Measurements from ENCODE around the gene ATRX.
A peak's percentile ranks its signal among the peaks of the same experiment; 100 is the strongest.
"Not testable (repeated sequence)": the region's sequence is repeated elsewhere in the genome, so short reads cannot be mapped to it uniquely, and the experiment has no call there.

ATRX gene, protein sequence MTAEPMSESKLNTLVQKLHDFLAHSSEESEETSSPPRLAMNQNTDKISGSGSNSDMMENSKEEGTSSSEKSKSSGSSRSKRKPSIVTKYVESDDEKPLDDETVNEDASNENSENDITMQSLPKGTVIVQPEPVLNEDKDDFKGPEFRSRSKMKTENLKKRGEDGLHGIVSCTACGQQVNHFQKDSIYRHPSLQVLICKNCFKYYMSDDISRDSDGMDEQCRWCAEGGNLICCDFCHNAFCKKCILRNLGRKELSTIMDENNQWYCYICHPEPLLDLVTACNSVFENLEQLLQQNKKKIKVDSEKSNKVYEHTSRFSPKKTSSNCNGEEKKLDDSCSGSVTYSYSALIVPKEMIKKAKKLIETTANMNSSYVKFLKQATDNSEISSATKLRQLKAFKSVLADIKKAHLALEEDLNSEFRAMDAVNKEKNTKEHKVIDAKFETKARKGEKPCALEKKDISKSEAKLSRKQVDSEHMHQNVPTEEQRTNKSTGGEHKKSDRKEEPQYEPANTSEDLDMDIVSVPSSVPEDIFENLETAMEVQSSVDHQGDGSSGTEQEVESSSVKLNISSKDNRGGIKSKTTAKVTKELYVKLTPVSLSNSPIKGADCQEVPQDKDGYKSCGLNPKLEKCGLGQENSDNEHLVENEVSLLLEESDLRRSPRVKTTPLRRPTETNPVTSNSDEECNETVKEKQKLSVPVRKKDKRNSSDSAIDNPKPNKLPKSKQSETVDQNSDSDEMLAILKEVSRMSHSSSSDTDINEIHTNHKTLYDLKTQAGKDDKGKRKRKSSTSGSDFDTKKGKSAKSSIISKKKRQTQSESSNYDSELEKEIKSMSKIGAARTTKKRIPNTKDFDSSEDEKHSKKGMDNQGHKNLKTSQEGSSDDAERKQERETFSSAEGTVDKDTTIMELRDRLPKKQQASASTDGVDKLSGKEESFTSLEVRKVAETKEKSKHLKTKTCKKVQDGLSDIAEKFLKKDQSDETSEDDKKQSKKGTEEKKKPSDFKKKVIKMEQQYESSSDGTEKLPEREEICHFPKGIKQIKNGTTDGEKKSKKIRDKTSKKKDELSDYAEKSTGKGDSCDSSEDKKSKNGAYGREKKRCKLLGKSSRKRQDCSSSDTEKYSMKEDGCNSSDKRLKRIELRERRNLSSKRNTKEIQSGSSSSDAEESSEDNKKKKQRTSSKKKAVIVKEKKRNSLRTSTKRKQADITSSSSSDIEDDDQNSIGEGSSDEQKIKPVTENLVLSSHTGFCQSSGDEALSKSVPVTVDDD (N-terminal part only)

DNA sequence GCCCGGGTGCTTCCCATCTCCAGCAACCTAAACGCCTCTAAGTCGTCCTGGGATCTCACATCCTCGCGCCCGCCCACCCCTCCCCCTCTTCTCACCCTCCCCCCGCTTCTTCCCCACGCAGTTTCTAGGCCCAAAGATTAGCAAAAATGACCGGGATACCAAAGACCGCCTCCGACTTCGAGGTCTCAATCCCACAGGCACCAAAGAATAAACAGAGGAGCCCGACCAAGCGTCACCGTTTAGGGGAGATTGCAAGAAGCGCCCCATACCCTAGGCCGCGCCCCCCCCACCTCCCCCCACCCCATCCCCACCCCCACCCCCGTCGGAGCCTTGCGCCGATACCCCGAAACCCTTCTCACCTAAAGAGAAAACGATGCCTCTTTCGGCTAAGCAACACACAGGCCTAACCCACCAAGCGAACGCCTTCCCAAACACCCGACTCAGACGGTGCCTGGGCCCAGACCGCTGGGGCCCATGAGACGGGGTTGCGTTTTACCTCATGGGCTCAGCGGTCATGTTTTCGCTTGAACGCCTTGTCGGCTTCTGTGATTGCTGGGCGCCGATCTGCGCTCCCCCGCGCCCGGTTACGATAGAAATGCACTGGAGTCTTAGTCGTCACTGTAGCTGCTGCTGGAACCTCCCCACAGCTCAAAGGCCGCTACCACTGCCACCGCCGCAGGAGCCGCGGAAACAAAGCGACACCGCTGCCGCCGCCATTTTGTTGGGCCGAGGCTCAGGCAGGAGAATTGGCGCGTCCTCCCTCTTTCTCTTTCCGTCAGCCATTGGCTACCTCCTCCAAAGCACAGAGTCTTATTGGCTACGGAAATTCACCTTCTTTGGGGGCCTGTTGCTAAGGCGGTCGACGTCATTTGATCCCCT is at the start of gene ATRX:
ATRX (minus strand) TSS at position 731 of the 879 bp plus-strand sequence; CDS start at position 516, 215 bp downstream.
- DNase-seq: peak; percentile 75

- not testable (repeated sequence) for DNase-seq
These were observed 45.5 kb upstream of the ATRX start for GRCh38 chrX:77831544-77831943.

DNA sequence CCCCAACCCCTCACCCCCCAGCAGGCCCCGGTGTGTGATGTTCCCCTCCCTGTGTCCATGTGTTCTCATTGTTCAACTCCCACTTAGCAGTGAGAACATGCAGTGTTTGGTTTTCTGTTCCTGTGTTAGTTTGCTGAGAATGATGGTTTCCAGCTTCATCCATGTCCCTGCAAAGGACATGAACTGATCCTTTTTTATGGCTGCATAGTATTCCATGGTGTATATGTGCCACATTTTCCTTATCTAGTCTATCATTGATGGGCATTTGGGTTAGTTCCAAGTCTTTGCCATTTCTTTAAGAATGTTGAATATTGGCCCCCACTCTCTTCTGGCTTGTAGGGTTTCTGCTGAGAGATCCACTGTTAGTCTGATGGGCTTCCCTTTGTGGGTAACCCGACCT is 36.0 kb upstream of the ATRX start:
- DNase-seq: not testable (repeated sequence)

- DNase-seq: no peak
These were observed 34.2 kb upstream of the ATRX start for GRCh38 chrX:77820091-77820727.

- DNase-seq: peak; percentile 0
These were observed 28.2 kb upstream of the ATRX start for GRCh38 chrX:77814210-77814609.

- no peak for DNase-seq
These were observed 16.2 kb upstream of the ATRX start for GRCh38 chrX:77802201-77802600.

DNA sequence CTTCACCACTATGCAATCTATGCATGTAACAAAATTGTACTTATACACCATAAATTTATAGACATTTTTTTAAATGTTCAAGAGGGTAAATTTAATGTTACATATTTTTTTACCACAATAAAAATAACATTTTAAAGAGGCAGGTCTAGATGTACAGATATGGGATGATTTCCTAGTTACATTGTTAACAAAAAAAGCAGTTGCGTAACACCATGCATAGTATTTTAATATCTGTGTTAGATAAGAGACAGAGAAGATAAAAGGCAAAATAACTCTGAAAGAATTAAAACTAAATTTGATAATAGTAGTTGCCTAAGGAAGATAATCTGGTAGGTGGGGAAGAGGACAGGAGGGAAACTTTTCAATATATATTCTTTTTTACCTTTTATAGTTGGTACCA is 9.1 kb upstream of the ATRX start:
- DNase-seq: no peak

DNA sequence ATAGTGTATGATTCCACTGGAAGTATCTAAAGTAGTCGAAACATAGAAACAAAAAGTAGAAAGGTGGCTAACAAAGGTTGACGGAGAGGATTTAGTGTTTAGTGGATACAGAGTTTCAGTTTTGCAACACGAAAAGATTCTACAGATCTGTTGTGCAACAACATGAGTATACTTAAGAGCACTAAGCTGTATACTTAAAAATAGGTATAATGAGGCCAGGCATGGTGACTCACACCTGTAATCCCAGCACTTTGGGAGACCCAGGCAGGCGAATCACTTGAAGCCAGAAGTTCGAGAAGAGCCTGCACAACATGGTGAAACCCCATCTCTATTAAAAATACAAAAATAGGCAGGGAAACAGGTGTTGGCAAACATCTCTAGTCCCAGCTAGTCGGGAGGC is 7.9 kb upstream of the ATRX start:
- no peak for DNase-seq

DNA sequence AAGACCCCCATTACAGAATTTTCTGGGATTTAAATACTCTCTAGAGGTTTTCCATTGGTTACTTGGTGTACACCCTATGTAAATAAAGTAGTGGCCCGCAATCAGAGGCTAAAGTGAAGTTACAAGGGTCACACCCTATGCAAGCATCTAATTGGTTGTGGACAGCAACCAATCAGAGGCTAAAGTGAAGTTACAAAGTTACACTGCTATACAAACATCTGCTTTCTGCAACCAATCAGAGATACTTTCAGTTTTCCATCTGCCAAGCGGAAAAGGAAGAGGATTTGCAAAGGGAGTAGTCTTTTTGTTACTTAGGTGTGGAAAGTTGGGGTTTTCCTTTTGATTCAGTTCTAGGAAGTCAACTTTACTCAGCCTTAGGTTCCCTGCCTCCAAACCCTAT is 2.0 kb upstream of the ATRX start:
- peak; percentile 87 for DNase-seq

- no peak for DNase-seq
These were observed 307 bp upstream of the ATRX start for GRCh38 chrX:77786365-77786680.

- DNase-seq: no peak
These were observed 6.3 kb downstream of the ATRX start for GRCh38 chrX:77779695-77780094.

DNA sequence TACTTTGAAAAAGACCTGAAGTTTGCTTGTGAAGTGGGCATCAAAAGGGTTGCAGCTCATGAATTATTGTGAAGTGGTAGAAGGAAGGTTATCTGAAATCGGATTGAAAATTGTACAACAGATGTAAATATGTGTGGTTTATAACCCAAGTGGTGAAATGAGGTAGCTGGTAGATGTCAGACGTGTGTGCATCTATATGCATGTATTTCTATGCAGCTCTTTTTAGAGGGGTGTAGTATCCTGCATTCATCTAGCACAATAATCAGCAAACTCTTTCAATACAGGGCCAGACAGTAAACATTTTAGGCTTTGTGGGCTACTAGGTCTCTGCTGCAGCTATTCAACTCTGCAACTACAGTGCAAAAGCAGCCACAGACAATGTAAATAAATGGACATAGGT is 9.4 kb downstream of the ATRX start:
- no peak for DNase-seq

GRCh38 chrX:77771601-77772000 is 14.4 kb downstream of the ATRX start:
- no peak for DNase-seq

DNA sequence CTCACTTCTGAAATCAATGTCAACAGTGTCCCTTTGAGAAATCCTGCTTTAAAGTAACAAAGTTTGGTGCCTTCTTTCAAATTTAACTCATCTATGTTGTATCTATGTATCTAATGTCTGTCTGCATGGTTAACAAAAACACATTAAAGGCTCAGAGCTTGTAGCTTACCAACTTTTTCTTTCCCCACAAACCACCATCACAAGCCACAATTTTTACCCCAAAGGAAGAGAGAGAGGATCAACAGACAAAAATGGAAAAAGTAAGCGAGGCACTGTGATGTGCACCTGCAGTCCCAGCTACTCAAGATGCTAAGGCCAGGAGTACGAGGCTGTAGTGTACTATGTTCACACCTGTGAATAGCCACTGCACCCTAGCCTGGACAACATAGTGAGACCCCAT is 17.2 kb downstream of the ATRX start:
- no peak for DNase-seq

DNA sequence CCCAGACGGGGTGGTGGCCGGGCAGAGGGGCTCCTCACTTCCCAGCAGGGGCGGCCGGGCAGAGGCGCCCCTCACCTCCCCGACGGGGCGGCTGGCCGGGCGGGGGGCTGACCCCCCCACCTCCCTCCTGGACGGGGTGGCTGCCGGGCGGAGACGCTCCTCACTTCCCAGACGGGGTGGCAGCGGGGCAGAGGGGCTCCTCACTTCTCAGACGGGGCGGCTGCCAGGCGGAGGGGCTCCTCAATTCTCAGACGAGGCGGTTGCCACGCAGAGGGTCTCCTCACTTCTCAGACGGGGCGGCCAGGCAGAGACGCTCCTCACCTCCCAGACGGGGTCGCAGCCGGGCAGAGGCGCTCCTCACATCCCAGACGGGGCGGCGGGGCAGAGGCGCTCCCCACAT is 19.8 kb downstream of the ATRX start:
- DNase-seq: not testable (repeated sequence)

DNA sequence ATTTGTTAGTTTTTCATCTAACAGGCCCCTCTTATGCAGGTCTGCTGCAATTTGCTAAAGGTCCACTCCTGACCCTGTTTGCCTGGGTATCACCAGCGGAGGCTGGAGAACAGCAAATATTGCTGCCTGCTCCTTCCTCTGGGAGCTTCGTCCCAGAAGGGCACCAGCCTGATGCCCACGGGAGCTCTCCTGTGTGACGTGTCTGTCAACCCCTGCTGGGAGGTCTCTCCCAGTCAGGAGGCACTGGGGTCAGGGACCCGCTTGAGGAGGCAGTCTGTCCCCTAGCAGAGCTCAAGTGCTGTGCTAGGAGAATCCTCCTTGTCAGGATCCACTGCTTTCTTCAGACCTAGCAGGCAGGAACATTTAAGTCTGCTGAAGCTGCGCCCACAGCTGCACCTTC is 30.5 kb downstream of the ATRX start:
- DNase-seq: no peak

GRCh38 chrX:77753942-77754341 is 32.1 kb downstream of the ATRX start:
- not testable (repeated sequence) for DNase-seq

DNA sequence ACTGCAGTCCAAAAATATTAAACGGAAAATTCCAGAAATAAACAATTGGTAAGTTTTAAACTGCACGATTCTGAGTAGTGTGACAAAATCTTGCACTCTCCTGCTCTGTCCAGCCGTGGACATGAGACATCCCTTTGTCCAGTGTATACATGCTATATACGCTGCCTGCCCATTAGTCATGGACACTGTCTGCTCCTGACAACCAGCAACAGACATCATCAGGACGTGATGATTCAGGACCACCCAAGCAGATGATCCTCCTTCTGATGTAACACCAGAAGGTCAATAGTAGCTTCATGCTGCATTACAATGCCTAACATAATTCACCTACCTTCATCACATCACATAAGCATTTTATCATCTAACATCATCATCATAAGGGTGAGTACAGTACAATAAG is 36.3 kb downstream of the ATRX start:
- no peak for DNase-seq

GRCh38 chrX:77743720-77744119 is 42.3 kb downstream of the ATRX start:
- DNase-seq: no peak

DNA sequence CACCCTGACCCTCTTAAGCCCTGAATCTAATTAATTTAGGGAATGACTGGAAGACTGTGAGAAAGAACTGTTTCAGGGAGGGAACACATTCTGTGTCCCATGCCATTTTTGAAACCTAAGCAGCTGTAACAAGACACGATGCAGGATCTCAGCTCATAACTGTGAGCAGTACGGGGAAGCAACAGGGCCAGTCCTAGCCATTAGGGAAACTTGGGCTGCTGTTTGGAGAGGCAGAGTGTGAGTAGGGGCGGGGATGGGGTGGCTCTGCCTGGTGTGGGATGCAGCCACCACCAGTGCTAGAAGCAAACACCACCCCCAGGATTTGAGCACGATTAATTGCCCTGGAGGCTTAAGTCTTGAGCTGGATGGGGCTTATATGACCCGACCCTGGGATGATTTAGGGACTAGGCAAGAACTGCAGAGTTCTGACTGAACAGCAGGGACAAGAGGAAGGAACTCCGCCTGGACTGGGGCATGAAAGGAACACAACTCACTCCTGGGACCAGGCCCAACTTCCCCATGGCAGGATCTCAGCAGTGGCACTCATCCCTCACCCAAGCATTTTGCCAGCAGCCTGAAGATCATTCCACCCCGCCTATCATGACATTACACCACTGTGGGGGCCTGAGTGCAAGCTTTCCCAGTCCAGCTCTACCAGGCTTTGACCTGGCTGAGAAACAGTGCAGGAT is 43.1 kb downstream of the ATRX start:
- no peak for DNase-seq

DNA sequence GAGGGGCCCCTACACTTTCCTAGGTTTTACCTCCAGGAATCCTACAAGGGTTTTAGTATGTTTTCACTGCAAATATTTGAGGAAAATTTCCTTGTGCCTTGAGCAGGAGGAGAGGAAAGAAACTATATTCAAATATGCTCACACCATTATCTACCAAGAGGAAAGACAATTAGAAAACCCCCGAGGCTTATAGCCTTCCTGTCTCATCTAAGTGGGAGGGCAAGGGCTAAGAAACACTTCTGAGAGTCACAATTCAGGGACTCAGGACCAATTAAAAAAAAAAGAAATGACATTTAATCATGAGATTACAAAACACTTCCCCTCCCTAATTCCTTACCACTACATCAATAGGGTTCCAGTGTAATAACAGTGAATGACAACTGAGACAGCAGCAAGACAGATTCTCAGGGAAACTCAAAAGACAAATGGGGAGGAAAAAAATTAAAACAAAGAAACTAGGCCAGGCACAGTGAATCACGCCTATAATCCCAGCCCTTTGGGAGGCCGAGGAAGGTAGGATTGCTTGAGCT is 45.6 kb downstream of the ATRX start:
- no peak for DNase-seq

Data from inflammatory macrophage treated with lipopolysaccharide for 4 hours (primary cell).